ENCODE data around the gene CTAGE4.
"Not testable (repeated sequence)": the region's sequence is repeated elsewhere in the genome, so short reads cannot be mapped to it uniquely, and the experiment has no call there.

CTAGE4 gene

DNA sequence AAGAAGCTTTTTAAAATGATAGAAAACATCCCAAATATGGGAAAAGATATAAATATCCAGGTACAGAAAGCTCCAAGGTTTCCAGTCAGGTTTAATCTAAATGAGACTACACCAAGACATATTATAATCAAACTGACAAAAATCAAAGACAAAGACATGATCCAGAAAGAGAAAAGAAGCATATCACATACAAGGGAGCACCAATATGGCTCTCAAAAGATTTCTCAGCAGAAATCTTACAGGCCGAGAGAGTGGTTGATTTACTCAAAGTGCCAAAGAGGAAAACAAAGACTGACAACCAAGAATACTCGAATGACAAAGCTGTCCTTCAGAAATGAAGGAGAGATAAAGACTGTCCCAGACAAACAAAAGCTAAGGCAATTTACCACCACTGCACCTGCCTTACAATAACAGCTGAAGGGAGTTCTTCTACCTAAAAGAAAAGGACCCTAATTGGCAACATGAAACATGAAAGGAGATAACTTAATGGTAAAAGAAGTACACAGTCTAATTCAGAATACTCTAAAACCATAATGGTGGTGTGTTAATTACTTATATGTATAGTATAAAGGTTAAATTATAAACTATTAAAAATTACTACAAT lies 34.9 kb upstream of the CTAGE4 start:
- no peak overlapping the region for H3K4me3 ChIP-seq (ENCODE audit: low read depth, low read length)
- no peak overlapping the region for H3K27ac ChIP-seq
- TF ChIP-seq, protein P1, sequence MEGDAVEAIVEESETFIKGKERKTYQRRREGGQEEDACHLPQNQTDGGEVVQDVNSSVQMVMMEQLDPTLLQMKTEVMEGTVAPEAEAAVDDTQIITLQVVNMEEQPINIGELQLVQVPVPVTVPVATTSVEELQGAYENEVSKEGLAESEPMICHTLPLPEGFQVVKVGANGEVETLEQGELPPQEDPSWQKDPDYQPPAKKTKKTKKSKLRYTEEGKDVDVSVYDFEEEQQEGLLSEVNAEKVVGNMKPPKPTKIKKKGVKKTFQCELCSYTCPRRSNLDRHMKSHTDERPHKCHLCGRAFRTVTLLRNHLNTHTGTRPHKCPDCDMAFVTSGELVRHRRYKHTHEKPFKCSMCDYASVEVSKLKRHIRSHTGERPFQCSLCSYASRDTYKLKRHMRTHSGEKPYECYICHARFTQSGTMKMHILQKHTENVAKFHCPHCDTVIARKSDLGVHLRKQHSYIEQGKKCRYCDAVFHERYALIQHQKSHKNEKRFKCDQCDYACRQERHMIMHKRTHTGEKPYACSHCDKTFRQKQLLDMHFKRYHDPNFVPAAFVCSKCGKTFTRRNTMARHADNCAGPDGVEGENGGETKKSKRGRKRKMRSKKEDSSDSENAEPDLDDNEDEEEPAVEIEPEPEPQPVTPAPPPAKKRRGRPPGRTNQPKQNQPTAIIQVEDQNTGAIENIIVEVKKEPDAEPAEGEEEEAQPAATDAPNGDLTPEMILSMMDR (IDR thresholded peaks at IDR 0.05): no peak
- H2AFZ ChIP-seq: no peak overlapping the region
- no peaks in the 10 kb centered on the region for H3K79me2 ChIP-seq
- no peaks in the 10 kb centered on the region for H3K9me3 ChIP-seq (ENCODE audit: control insufficient read depth, low read length)
- H3K4me2 ChIP-seq (ENCODE audit: low read length): no peak overlapping the region
- no peaks in the 10 kb centered on the region for H3K4me1 ChIP-seq
- no peak overlapping the region for H3K9ac ChIP-seq
- no peaks in the 10 kb centered on the region for H3K27me3 ChIP-seq (ENCODE audit: control insufficient read depth, insufficient read depth, low read length)
- H3K36me3 ChIP-seq (ENCODE audit: control insufficient read depth, insufficient read depth, low read length): no peaks in the 10 kb centered on the region

DNA sequence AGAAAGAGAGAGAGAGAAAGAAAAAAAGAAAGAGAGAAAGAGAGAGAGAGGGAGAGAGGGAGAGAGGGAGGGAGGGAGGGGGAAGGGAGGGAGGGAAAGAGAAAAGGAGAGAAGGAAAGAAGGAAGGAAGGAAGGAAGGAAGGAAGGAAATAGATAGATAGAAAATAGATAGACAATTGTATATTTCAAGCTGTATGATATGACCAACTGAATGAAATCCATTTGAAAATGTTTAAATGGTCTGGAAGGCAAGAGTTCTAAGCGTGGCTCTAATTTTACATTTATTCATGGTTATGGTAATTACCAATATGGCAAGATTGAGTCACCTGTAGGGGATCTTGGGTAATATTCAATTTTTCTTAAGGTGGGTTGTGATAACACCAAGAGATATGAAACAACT lies 24.4 kb upstream of the CTAGE4 start:
- H3K27ac ChIP-seq: no peak overlapping the region
- TF ChIP-seq, protein P1 (IDR thresholded peaks at IDR 0.05): no peak
- H3K4me2 ChIP-seq (ENCODE audit: low read length): no peak overlapping the region

DNA sequence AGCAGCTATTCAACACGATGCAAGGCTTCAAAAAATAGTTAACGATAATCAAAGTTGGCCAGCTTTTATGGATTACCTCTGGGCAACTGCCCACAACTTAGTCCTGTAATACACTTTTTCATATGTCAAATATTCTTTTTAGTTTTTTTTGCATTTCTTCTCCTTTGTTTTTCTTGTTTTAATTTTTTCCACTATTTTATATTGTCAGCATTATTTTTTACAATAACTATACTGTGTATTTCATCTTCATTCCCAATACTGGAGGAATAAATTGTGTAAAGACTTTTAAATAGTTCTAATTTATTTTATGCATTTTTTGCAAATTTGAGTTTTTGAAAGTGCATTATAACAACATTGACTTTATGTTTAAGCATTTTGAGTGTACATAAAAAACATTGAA lies 18.5 kb upstream of the CTAGE4 start:
- no peak overlapping the region for H3K9ac ChIP-seq
- TF ChIP-seq, protein P1 (IDR thresholded peaks at IDR 0.05): no peak
- no peak overlapping the region for H3K27ac ChIP-seq
- no peaks in the 10 kb centered on the region for H3K9me3 ChIP-seq (ENCODE audit: control insufficient read depth, low read length)
- no peaks in the 10 kb centered on the region for H3K4me1 ChIP-seq
- no peak overlapping the region for H3K4me2 ChIP-seq (ENCODE audit: low read length)
- H3K36me3 ChIP-seq (ENCODE audit: control insufficient read depth, insufficient read depth, low read length): no peaks in the 10 kb centered on the region
- no peak overlapping the region for H2AFZ ChIP-seq
- no peaks in the 10 kb centered on the region for H3K27me3 ChIP-seq (ENCODE audit: control insufficient read depth, insufficient read depth, low read length)
- H3K4me3 ChIP-seq (ENCODE audit: low read depth, low read length): no peak overlapping the region
- H3K79me2 ChIP-seq: no peaks in the 10 kb centered on the region

More for the DNA sequence above, 24.4 kb upstream of the CTAGE4 start:
- H3K36me3 ChIP-seq (ENCODE audit: control insufficient read depth, insufficient read depth, low read length): no peaks in the 10 kb centered on the region
- no peak overlapping the region for H3K9ac ChIP-seq
- H3K9me3 ChIP-seq (ENCODE audit: control insufficient read depth, low read length): no peaks in the 10 kb centered on the region
- no peak overlapping the region for H3K4me3 ChIP-seq (ENCODE audit: low read depth, low read length)
- H3K4me1 ChIP-seq: no peaks in the 10 kb centered on the region
- no peak overlapping the region for H2AFZ ChIP-seq
- no peaks in the 10 kb centered on the region for H3K27me3 ChIP-seq (ENCODE audit: control insufficient read depth, insufficient read depth, low read length)
- H3K79me2 ChIP-seq: no peaks in the 10 kb centered on the region

DNA sequence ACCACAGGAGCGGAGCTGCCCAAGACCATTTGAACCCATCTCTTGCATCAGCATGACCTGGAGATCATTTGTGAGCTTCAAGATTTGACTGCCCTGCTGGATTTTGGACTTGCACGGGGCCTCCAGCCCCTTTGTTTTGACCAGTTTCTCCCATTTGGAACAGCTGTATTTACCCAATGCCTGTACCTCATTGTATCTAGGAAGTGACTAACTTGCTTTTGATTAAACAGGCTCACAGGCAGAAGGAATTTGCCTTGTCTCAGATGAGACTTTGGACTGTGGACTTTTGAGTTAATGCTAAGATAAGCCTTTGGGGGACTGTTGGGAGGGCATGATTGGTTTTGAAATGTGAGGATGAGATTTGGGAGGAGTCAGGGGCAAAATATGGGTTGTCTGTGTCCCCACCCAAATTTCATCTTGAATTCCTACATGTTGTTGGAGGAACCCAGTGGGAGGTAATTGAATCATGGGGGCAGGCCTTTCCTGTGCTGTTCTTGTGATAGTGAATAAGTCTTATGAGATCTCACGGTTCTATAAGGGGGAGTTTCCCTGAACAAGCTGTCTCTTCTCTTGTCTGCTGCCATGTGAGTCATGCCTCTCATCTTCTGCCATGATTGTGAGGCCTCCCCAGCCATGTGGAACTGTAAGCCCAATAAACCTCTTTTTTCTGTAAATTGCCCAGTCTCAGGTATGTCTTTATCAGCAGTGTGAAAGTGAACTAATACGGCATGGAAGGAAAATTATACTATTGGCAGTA lies 11.5 kb upstream of the CTAGE4 start:
- H3K79me2 ChIP-seq; H3K4me3 ChIP-seq (ENCODE audit: low read depth, low read length); H3K36me3 ChIP-seq (ENCODE audit: control insufficient read depth, insufficient read depth, low read length); H3K9me3 ChIP-seq (ENCODE audit: control insufficient read depth, low read length); H2AFZ ChIP-seq; H3K27ac ChIP-seq; H3K4me2 ChIP-seq (ENCODE audit: low read length); H3K4me1 ChIP-seq; H3K9ac ChIP-seq; H3K27me3 ChIP-seq (ENCODE audit: control insufficient read depth, insufficient read depth, low read length): not testable (repeated sequence)

DNA sequence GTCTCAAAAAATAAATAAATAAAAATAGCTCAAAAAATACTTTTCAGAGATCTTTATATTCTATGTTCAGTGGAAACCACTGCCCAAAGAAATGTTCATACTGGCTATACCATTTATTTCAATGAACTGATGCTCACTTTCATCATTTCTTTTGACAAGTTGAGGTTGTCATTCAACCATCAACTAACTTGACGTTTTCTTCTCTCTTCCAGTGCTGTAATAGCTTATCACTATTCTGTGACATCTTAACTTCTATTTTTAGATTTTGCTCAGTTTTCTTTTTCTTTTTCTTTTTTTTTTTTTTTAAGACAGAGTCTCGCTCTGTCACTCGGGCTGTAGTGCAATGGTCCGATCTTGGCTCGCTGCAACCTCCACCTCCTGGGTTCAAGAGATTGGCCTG lies 8.7 kb upstream of the CTAGE4 start:
- Histone ChIP-seq H3K4me2 (ENCODE audit: low read length) (no peak overlapping the region), H3K27me3 (ENCODE audit: control insufficient read depth, insufficient read depth, low read length) (no peaks in the 10 kb centered on the region), H3K9ac (no peak overlapping the region), H3K27ac (no peak overlapping the region), H2AFZ (no peak overlapping the region), H3K9me3 (ENCODE audit: control insufficient read depth, low read length) (no peaks in the 10 kb centered on the region), H3K4me1 (no peaks in the 10 kb centered on the region), H3K4me3 (ENCODE audit: low read depth, low read length) (no peak overlapping the region), H3K36me3 (ENCODE audit: control insufficient read depth, insufficient read depth, low read length) (no peaks in the 10 kb centered on the region), H3K79me2 (no peaks in the 10 kb centered on the region)
- TF ChIP-seq, protein P1 (IDR thresholded peaks at IDR 0.05): no peak

Data from parathyroid adenoma (tissue), 2 donors.